IPS-20b (cell line): ENCODE data around the gene RHOJ.
"Not testable (repeated sequence)": the region's sequence is repeated elsewhere in the genome, so short reads cannot be mapped to it uniquely, and the experiment has no call there.

ENCODE experiments used
- H3K27ac ChIP-seq: one replicate; pipeline ENCODE4 v1.5.1; 2013; ENCODE audit warnings: low read length
- H3K27me3 ChIP-seq: 2 replicates; pipeline ENCODE4 v1.6.1; 2013; ENCODE audit warnings: mild to moderate bottlenecking, low read length, inconsistent platforms; ENCODE audit not compliant: insufficient read depth
- H3K36me3 ChIP-seq: 2 replicates; pipeline ENCODE4 v1.6.1; 2013; ENCODE audit warnings: low read depth, mild to moderate bottlenecking, inconsistent platforms, low read length, moderate library complexity; ENCODE audit not compliant: insufficient read depth
- H3K4me1 ChIP-seq: 2 replicates; pipeline ENCODE4 v1.6.1; 2013; ENCODE audit warnings: mild to moderate bottlenecking, control low read depth, inconsistent platforms, low read length, moderate library complexity; ENCODE audit not compliant: insufficient read depth
- H3K4me3 ChIP-seq: 2 replicates; pipeline ENCODE4 v1.5.1; 2013; ENCODE audit warnings: mild to moderate bottlenecking, low read length, inconsistent platforms
- H3K9ac ChIP-seq: 2 replicates; pipeline ENCODE4 v1.6.1; 2013; ENCODE audit warnings: low read depth, mild to moderate bottlenecking, inconsistent platforms, low read length, moderate library complexity
- H3K9me3 ChIP-seq: 2 replicates; pipeline ENCODE4 v1.6.1; 2013; ENCODE audit warnings: mild to moderate bottlenecking, low read depth, low read length, inconsistent platforms; ENCODE audit not compliant: insufficient read depth

Gene RHOJ

DNA sequence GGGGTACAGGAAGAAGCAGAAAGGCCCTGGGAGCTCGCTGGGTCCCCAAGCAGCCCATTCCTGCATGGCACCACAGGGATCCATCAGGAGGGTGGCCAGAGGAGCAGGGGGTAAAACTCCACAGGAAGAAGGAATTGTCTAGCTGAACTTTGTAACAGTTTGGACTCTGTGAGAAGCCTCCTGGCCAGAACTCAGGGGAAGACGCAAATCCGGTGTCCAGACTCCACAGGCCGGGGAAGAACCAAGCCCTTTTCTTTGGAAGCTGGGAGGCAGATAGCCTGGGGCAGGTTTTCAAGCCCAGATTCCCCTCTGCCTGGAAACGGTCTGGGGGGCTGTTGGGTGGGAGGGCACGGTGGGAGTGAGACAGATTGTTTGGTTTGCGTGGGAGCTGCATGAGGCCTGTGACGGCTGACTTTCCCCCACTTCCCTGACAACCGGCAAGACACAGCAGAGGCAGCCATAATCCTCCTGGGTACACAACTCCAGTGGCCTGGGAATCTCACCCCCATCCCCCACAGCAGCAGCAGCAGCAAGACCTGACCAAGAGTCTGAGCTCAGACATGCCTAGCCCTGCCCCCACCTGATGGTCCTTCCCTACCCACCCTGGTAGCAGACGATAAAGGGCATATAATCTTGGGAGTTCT is 97.8 kb downstream of the RHOJ start:
- no peaks in the 10 kb centered on the region for H3K27me3 ChIP-seq
- no peak overlapping the region for H3K27ac ChIP-seq
- H3K9ac ChIP-seq: no peak overlapping the region
- H3K36me3 ChIP-seq: no peaks in the 10 kb centered on the region
- no peaks in the 10 kb centered on the region for H3K9me3 ChIP-seq
- H3K4me1 ChIP-seq: peaks cover 6% of the 10 kb centered on the region; the same call in 1 of the 2 replicates
- no peak overlapping the region for H3K4me3 ChIP-seq

DNA sequence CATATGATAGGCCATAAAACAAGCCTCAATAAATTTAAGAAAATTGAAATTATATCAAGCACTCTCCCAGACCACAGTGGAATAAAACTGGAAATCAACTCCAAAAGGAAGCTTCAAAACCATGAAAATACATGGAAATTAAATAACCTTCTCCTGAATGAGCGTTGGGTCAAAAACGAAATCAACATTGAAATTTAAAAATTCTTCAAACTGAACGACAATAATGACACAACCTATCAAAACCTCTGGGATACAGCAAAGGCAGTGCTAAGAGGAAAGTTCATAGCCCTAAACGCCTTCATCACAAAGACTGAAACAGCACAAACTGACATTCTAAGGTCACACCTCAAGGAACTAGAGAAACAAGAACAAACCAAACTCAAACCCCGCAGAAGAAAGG is 100.2 kb downstream of the RHOJ start:
- H3K9ac ChIP-seq, H3K4me3 ChIP-seq, H3K27ac ChIP-seq, H3K9me3 ChIP-seq, H3K36me3 ChIP-seq, H3K27me3 ChIP-seq, H3K4me1 ChIP-seq: not testable (repeated sequence)

DNA sequence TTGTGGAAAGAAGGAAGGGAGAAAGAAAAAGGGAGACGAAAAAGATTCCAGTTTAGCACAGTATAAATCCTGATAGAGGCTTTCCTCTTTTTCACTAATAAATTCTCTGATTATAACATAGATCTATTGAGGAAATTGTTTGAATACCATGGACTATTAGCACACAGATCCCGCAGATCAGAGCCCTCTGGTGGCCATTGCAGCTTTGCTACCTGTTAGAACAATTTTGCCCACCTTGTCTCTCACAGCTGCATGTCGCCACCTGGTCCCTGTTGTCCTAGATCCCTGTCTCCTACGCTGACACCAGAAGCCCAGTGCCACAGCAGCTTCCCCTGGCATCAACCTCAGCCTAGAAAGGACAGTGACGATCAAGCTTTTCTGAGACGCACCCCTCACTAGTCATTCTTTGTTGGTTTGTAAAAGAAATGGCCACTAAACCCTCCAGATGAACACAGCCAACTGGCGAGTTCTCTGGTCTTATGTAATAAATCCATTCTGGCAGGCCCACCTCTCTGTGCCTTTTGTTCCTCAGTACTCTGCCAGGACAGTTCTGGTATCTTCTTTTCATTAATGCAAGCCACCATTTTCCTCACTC is 104.6 kb downstream of the RHOJ start:
- H3K36me3 ChIP-seq: no peaks in the 10 kb centered on the region
- no peak overlapping the region for H3K27ac ChIP-seq
- no peaks in the 10 kb centered on the region for H3K9me3 ChIP-seq
- H3K4me1 ChIP-seq: no peaks in the 10 kb centered on the region
- H3K27me3 ChIP-seq: no peaks in the 10 kb centered on the region
- H3K9ac ChIP-seq: no peak overlapping the region
- no peak overlapping the region for H3K4me3 ChIP-seq

DNA sequence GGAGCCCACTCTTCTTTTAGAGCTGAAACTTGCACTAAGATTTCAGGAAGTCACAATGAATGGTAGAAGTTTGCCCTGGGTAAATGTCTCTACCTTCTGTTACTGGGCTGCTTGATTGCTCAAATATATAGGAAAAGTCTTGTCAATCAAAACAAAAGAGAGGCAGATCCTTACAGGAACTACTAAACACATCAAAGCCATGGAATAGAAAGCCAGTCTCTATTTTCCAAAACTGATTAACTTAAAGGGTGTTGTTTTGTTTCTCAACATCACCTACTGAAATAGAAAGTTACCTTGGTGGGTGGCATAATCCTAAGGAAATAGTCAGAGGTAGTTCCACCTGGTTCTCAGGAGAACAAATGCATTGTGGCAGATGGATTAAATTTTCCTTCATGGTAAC is 114.6 kb downstream of the RHOJ start, which contains the start of gene GPHB5:
TSS of gene GPHB5 (minus strand) at position 101 of the 400 bp plus-strand sequence. CDS start 1,086 bp downstream, outside the sequence.
- Histone ChIP-seq H3K9me3 (no peaks in the 10 kb centered on the region), H3K27me3 (no peaks in the 10 kb centered on the region), H3K9ac (no peak within 1 kb of the TSS), H3K36me3 (no peaks in the 10 kb centered on the region), H3K27ac (no peak within 1 kb of the TSS), H3K4me1 (peaks cover 6% of the 10 kb centered on the region; the same call in 1 of the 2 replicates), H3K4me3 (no peak within 1 kb of the TSS)

DNA sequence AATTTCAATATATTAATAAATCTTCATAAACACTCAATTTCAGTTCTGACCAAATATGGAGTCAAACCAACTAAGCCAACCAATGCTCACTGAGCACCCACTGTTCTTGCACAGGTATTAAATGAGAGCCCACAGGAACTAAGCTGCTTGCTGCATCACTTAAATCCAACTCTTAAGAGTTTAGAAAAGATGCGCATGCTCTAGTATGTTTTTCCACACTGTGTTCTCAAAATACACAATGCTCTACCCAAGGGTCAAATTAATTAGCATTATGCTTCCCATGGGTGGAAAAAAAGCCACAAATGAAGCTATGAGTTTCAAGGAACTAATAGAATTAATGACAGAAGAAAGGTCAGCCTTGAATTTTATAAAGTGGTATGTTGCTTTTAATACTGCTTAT is 118.2 kb downstream of the RHOJ start:
- Histone ChIP-seq H3K36me3 (no peaks in the 10 kb centered on the region), H3K27me3 (no peaks in the 10 kb centered on the region), H3K4me3 (no peak overlapping the region), H3K27ac (no peak overlapping the region), H3K9me3 (no peaks in the 10 kb centered on the region), H3K4me1 (peaks cover 6% of the 10 kb centered on the region; the same call in 1 of the 2 replicates), H3K9ac (no peak overlapping the region)

DNA sequence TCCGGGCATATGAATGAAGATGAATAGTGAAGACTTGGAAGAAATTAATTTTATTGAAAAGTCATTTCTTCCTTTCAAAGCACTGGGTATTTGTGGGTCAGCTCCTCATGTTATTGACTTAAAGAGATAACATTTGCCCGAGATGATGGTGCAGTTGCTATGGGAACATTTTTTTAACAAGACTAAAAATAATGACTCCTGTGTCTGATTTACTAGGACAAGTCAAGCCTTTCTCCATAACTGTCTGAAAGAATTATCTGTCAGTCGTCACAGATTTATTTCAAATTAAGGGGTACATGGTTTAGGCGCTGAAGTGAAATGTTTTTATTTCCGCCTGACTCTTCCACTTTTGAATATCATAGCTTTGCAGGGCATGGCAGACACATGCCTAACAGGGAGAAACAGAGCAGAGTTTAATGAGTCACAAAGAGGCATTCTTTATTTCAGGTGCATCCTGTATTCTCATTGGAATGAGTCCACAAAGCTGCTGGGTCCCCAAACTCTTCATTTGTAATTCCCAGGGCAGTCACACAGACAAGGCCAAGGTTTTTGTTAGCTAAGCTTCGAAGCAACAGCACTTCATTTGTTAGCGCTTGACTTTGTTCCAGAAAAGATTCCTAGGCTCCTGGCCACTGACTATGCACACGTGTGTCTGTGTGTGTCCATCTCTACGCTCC is 118.8 kb downstream of the RHOJ start:
- no peaks in the 10 kb centered on the region for H3K27me3 ChIP-seq
- no peak overlapping the region for H3K27ac ChIP-seq
- H3K9ac ChIP-seq: no peak overlapping the region
- peaks cover 6% of the 10 kb centered on the region; the same call in 1 of the 2 replicates for H3K4me1 ChIP-seq
- no peak overlapping the region for H3K4me3 ChIP-seq
- H3K36me3 ChIP-seq: no peaks in the 10 kb centered on the region
- H3K9me3 ChIP-seq: no peaks in the 10 kb centered on the region

DNA sequence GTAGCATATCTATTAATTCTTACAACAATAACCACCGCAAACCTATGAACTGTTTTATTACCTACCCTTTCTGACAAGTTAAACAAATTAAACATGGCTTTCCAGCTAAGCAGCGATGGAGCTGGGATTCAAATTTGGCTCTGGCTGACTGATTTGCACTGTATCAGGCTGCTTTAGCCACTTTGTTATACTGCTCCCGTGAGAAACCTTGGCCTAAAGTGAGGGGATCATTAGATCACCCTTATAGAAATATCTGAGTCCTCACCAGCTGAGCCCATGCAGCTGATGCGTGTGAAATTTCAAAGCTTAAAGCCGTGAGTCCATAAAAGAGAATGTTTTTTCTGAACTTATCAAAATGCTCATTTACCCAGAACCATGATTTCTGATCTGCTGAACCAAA is 122.6 kb downstream of the RHOJ start:
- no peaks in the 10 kb centered on the region for H3K36me3 ChIP-seq
- H3K27me3 ChIP-seq: no peaks in the 10 kb centered on the region
- no peak overlapping the region for H3K9ac ChIP-seq
- no peak overlapping the region for H3K4me3 ChIP-seq
- H3K4me1 ChIP-seq: peaks cover 6% of the 10 kb centered on the region; the same call in 1 of the 2 replicates
- H3K9me3 ChIP-seq: no peaks in the 10 kb centered on the region
- H3K27ac ChIP-seq: no peak overlapping the region

DNA sequence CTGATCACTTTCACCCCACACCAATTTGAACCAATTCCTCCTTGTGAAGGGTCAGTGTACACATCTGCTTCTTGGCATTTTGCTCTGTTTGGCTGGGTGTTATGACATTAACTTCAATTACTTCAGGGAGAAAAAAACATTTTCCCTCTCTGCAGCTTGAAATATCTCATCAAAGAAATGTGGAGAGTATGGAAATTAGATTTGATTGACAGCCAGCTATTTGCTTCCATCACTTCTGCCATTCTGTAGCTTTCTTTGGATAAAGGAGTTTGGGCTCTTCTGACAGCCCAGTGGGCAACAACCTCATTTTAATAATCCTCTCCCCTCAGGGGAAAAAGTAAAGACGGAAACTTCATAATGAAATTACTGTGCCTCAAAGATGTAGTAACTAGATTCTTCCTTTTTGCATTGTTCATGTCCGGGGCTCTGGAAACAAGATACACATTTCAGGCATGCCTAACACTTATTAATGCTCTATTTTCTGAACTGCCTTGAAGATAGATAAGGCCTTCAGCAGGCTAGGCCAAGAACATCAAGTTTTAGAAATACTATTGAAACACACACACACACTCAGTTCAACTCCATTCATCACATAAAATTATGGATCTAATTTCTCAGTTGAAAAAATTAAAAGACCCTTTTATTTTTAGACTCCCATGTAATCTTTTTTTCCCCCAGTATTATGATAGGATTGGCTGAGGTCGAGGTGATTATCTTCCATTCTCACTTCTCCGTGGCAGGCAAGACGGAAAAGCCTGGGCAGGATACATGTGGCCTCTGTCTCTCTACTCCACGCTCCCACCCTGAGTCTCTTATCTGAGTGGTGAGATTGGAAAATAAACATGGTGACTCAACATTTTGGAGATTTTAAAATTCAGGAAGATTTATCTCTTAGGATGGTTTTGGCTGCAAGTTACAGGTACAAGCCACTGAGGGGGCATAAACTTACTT is 124.8 kb downstream of the RHOJ start:
- Histone ChIP-seq H3K4me1 (no peaks in the 10 kb centered on the region), H3K9ac (no peak overlapping the region), H3K4me3 (no peak overlapping the region), H3K27me3 (no peaks in the 10 kb centered on the region), H3K9me3 (no peaks in the 10 kb centered on the region; the same call in 1 of the 2 replicates), H3K36me3 (no peaks in the 10 kb centered on the region), H3K27ac (no peak overlapping the region)

DNA sequence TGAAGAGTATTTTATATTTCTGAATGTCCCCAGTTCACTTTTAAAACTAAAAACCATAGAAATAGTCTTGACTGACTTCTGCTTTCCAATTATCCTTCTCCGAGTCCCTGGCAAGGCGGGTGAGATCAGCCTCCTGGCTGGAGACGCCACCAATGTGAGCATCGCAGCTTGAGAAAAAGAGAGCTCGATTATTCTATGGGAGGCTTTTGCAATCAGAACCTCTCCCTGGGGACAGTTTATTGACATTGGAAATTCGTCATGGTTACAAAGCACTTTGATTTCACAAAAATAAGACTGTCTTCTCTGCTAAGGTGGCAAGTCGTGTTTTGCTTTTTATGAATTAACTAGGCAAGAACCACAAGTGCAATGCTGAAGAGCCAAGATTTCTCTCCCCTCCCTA is 138.1 kb downstream of the RHOJ start:
- Histone ChIP-seq H3K27ac (no peak overlapping the region), H3K4me1 (no peaks in the 10 kb centered on the region)

More for the DNA sequence above, 138.1 kb downstream of the RHOJ start:
- no peak overlapping the region for H3K9ac ChIP-seq
- H3K4me3 ChIP-seq: no peak overlapping the region
- no peaks in the 10 kb centered on the region for H3K36me3 ChIP-seq
- H3K9me3 ChIP-seq: no peaks in the 10 kb centered on the region
- no peaks in the 10 kb centered on the region for H3K27me3 ChIP-seq
